ENCODE data around the gene AHI1.

GRCh38 chr6:135362124-135362523, 135.4 kb downstream of the AHI1 start:
- TF ChIP-seq, protein P1, sequence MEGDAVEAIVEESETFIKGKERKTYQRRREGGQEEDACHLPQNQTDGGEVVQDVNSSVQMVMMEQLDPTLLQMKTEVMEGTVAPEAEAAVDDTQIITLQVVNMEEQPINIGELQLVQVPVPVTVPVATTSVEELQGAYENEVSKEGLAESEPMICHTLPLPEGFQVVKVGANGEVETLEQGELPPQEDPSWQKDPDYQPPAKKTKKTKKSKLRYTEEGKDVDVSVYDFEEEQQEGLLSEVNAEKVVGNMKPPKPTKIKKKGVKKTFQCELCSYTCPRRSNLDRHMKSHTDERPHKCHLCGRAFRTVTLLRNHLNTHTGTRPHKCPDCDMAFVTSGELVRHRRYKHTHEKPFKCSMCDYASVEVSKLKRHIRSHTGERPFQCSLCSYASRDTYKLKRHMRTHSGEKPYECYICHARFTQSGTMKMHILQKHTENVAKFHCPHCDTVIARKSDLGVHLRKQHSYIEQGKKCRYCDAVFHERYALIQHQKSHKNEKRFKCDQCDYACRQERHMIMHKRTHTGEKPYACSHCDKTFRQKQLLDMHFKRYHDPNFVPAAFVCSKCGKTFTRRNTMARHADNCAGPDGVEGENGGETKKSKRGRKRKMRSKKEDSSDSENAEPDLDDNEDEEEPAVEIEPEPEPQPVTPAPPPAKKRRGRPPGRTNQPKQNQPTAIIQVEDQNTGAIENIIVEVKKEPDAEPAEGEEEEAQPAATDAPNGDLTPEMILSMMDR (IDR thresholded peaks at IDR 0.05): no peak
- TF ChIP-seq POLR2A (IDR thresholded peaks at IDR 0.05): no peak

All from tibial nerve (tissue), 3 donors.